HG03108 (cell line): ENCODE results near the gene GRK3.
"Not testable (repeated sequence)": the region's sequence is repeated elsewhere in the genome, so short reads cannot be mapped to it uniquely, and the experiment has no call there.

ENCODE experiments used
- ATAC-seq: cut with Tn5 transposase; IDR thresholded peaks from one replicate; pipeline ENCODE4 v1.9.1; 2021; ENCODE audit warnings: moderate library complexity; ENCODE audit not compliant: unreplicated experiment

The GRK3 gene

DNA sequence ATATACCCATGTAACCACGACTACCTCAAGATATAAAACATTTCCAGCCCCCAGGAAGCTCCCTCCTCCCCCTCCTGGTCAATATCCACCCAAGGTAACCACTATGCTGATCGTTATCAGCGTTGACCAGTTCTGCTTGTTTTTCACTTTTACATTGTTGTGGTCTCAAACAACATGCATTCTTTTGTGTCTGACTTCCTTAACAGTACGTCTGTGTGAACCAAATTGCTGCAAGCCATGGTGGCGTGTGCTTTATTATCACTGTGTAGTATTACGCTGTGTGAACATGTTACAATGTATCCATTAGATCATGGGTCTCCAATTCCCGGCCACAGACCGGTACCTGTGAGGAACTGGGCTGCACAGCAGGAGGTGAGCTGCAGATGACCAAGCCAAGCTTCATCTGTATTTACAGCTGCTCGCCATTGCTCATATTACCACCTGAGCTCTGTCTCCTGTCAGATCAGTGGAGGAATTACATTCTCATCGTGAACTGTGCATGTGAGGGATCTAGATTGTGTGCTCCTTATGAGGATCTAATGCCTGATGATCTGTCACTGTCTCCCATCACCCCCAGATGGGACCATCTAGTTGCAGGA is 15.5 kb upstream of the GRK3 start:
- no peak for ATAC-seq

DNA sequence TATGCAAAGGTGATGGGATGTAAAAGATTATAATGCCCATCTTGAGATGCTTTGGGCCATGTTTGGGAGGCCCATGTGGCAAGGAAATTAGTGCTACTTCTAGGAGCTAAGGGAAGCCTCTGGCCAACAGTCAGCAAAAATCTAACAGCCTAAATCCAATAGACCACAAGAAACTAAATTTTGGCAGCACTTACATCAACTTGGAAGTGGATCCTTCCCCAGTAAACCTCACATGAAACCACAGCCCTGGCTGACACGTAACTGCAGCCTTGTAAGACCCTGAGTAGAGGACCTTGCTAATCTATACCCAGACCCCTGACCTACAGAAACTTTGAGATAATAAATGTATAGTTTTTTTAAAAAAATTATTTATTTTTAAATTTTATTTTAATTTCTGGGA is 13.1 kb upstream of the GRK3 start:
- ATAC-seq: no peak

DNA sequence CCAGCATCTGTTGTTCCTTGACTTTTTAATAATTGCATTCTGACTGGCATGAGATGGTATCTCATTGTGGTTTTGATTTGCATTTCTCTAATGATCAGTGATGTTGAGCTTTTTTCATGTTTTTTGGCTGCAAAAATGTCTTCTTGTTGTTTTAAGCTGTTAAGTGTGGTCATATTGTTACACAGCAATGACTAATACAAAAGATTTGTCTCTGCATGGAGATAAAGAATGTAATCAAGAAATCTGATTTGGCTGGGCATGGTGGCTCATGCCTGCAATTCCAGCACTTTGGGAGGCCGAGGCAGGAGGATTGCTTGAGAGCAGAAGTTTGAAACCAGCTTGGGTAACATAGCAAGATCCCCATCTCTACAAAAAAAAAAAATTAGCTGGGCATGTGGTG is 12.1 kb upstream of the GRK3 start:
- not testable (repeated sequence) for ATAC-seq

GRCh38 chr22:25553131-25553530 is 11.3 kb upstream of the GRK3 start:
- ATAC-seq: no peak

DNA sequence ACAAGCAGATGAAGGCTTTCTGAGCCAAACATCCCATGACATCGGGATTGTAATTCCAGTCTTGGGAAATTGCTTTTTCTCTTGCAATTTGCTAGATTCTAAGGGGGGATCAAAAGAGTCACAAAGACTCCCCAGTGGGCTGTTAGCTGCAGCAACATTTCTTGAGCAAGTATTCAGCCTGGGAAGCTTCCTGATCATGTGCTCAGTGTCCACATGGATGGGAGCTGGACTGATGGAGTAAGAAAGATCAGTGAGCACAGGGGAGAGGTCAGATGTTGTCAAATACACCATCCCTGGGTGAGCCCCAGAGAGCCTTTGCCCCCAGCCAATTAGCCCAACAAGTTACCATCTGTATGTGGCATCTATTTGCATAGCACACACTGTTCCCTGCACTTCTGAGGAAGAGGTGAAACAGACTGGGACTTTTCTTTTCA is 10.2 kb upstream of the GRK3 start:
- ATAC-seq: no peak

DNA sequence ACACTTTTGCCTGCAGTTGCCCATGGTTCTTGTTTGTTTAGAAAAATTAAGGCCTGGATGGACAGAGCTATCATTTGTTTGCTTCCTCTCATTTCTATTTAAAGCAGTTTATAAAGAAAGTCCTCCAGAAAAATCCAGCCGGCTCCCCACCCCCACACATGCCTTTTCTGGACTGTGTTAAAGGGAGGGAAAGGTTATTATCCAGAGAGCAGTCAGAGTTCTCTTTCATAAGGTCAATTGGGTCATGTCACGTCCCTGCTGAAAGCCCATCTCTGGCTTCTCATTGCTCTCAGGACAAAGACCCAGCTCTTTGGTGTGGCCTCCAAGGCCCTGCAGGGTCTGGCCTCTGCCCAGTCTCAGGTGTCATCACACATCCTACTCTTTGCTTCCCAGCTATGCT is 9.8 kb upstream of the GRK3 start:
- no peak for ATAC-seq

GRCh38 chr22:25555586-25555985 is 8.9 kb upstream of the GRK3 start:
- no peak for ATAC-seq

- no peak for ATAC-seq
Observed at GRCh38 chr22:25557218-25557617, 7.3 kb upstream of the GRK3 start.

DNA sequence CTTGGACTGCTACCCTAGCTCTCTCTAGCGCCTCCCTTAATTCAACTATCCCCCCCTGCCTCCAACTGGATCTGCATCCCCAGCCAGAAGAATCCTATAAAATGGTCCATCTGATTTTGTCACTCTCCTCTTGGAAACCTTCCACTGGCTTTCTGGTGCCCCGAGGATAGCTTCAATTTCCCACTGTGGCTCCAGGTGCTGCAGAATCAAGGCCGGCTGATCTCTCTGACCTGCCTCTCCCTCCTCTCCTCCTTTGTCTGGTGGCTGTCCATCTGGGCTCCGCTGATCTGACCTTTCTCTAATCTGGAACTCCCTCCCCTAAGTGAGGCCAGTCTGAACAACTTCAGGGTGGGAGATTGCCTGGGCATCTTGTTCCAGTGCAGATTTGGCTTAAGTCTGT is 6.1 kb upstream of the GRK3 start:
- ATAC-seq: no peak

GRCh38 chr22:25559910-25560309 is 4.6 kb upstream of the GRK3 start:
- not testable (repeated sequence) for ATAC-seq

- not testable (repeated sequence) for ATAC-seq
Observed at GRCh38 chr22:25561182-25561581, 3.3 kb upstream of the GRK3 start.

GRCh38 chr22:25561927-25562326 is 2.5 kb upstream of the GRK3 start:
- ATAC-seq: not testable (repeated sequence)

DNA sequence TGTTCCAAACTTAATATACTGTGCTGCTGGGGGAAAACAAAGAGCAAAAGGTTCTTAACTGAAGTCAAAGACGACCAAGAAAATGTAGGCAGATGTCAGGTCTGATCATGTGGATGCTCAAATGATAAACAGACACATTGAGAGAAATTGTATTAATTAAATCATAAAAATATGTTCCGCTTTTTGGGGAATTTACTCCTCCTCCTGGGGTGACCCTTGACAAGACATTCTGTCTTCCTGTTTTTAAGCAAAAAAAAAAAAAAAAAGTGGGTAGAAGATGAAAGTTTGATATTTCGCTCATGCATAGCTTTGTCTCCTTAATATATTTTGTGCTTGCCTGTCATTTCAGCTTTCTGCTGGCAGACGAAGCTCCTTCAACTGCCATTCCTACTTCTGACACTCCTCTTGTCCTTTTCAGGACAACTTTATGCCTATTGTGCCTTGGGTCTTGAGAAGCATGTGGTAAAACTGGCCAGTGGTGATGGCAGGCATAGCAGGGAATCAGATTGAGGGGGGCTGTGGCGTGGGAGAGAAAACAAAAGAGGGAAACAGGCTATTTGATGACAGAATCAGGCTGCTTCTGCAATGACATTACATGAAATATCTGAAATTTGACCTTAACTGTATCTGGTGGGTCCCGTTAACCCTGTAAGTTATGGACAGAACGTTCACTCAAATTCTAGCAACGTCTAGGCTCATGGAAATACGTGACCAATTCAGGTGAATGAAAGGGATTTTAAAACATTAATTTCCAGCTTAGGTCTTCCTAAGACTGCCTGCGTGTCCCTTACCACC is 1.3 kb upstream of the GRK3 start:
- not testable (repeated sequence) for ATAC-seq

- ATAC-seq: peak; percentile 9
Observed at GRCh38 chr22:25563761-25564319, 635 bp upstream of the GRK3 start.

GRCh38 chr22:25564979-25565677 is 653 bp downstream of the GRK3 start:
- peak; percentile 9 for ATAC-seq

DNA sequence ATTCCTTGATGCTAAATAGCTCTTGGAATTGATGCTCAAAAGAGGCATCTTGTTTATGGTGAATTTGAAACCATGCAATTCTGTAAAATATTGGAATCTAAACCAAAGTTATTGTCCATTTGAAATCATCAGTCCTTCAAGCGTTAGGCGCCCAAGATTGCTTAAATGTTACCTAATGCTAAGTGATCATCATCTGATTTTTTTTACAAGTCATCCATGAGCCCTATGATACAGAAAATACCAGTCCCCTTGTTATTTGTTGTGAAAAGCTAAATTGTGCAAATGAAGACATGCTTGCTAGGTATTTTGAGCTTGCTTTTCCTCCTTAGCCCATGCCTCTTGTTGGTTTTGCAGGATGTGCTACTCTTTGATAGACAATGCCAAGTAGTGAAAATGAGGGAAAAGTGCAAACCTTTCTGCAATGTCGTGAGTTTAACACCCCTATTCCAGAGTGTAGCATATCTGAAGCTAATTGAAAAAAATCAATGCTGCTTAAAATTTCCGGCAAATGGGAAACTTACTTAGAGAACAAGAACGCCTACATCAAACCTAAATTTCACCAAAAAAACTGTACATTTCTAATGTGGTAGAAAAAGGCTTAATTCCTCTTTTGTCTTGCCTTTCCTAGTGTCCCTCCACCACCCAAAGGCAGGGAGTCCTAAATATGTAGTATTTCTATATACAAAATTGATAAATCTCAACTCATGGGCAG is 1.9 kb downstream of the GRK3 start:
- ATAC-seq: no peak

DNA sequence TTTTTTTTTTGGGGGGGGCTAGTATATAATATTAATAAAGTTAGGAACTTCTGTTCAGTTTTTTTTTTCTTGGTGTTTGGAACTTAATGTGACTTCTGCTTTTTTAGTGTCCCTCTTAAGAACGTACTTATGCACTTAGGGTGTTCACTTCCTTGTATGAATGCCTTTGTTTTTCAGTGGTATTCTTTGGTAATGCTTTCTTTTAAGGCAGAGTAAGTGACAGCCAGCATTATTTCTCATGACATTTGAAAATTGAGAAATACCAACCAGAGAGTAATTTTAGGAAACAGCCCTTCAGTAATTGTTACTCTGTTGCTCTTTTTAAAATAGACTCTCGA is 2.4 kb downstream of the GRK3 start:
- ATAC-seq: no peak

GRCh38 chr22:25567251-25567675 is 2.8 kb downstream of the GRK3 start:
- ATAC-seq: no peak

DNA sequence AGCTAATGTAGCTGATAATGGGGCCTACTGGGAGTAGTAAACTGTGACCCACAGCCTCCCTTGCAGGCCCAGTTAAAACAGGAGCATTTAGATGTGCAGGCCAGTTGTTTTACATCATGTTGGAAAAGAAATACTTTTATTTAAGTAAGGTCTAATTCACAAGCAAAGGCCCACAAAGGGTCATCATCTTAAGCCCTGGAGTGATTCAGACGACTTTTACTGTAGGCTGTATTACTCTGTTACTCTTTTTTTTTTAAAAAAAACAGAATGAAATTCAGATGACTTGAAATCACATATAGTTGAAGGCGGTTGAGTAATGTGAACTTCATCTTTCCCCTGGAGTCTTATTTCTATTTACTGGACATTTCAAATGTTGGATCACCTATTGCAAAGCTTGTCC is 3.6 kb downstream of the GRK3 start:
- ATAC-seq: not testable (repeated sequence)

DNA sequence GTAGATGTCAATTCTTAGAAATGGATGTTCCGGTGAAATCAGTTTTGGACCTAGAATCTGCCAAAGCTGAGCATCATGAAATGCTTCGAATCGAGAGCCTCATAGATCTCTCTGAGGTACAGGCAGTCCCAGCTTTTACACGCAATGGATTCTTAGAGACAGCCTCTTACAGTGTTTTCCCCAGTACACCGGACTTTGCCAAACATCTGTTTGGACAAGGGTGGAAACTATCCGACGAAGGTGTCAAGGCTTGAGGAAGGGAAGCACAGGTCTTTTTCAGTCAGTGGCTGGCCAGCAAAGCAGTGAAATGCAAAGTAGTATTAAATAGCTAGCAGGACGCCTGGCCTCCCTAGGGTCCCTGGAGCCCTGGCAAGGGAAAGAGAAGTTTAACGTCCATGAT is 4.9 kb downstream of the GRK3 start:
- ATAC-seq: no peak

- no peak for ATAC-seq
Observed at GRCh38 chr22:25569983-25570382, 5.5 kb downstream of the GRK3 start.
